HG03159 (cell line): Measurements from ENCODE around the gene TSHZ2.

Source experiments
- ATAC-seq: cut with Tn5 transposase; IDR thresholded peaks from one replicate; pipeline ENCODE4 v1.9.1; 2021; ENCODE audit warnings: mild to moderate bottlenecking, moderate library complexity; ENCODE audit not compliant: unreplicated experiment

TSHZ2 gene, protein sequence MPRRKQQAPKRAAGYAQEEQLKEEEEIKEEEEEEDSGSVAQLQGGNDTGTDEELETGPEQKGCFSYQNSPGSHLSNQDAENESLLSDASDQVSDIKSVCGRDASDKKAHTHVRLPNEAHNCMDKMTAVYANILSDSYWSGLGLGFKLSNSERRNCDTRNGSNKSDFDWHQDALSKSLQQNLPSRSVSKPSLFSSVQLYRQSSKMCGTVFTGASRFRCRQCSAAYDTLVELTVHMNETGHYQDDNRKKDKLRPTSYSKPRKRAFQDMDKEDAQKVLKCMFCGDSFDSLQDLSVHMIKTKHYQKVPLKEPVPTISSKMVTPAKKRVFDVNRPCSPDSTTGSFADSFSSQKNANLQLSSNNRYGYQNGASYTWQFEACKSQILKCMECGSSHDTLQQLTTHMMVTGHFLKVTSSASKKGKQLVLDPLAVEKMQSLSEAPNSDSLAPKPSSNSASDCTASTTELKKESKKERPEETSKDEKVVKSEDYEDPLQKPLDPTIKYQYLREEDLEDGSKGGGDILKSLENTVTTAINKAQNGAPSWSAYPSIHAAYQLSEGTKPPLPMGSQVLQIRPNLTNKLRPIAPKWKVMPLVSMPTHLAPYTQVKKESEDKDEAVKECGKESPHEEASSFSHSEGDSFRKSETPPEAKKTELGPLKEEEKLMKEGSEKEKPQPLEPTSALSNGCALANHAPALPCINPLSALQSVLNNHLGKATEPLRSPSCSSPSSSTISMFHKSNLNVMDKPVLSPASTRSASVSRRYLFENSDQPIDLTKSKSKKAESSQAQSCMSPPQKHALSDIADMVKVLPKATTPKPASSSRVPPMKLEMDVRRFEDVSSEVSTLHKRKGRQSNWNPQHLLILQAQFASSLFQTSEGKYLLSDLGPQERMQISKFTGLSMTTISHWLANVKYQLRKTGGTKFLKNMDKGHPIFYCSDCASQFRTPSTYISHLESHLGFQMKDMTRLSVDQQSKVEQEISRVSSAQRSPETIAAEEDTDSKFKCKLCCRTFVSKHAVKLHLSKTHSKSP (N-terminal part only)

GRCh38 chr20:52972190-52972937, at the start of gene TSHZ2:
TSHZ2 (plus strand) TSS chr20:52972358; CDS start chr20:52973294, 936 bp downstream.
- ATAC-seq: no peak

DNA sequence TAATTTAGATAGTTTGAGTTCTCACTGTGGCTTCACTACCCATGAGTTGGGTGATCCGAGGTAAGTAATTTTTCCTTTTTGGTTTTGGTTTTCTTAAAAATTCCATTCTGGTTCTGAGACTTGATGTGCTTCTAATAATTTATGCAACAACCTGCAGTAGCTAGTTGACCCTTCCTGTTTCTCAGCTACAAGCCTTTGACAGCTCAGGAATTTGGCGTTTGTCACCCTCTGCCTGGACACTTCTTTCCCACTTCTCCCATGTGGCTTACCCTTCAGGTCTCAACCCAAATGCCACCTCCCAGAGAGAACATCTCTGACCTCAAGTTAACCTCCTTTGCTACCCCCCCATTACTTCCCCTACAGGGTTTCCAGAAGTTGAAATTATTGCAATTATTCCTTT, 49.7 kb upstream of the TSHZ2 start:
- no peak for ATAC-seq

DNA sequence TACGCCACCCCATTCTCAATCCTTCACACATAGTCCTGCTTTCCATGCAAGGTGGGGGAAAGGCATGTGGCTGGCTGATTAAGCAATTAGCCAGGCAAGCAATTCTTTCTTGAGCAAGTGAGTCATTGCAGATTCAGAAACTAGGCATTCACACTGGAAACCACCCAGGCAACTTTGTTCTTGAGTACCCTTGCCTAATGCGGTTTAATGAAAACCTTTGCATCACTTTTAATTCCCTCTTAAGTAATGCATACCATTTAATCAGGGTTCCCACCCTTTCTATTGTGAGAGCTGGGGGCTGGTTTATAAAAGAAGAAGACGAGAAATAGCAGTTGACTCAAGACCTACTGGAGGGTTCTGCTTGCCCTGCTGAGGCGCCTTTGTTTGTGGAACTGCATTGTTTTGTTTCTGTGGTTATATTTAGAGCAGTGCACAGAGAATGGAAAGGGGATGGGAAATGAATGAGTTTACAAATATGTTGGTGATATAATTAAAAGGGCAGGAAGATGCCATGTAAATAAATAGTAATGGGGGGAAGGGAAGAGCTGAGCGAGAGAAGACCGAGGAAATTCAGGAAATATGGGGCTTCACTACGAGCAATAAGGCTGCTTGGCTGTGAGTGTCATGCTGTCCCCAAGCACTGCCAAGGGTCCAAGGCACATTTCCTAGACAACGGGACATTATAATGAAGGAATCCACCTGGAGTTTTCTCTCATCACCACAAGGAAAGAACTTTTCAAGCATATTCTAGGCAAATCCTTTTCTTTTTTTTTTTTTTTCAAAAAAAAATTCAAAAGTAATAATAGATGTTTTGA, 48.8 kb upstream of the TSHZ2 start:
- no peak for ATAC-seq

- no peak for ATAC-seq
These were observed 47.5 kb upstream of the TSHZ2 start for GRCh38 chr20:52924411-52925271.

DNA sequence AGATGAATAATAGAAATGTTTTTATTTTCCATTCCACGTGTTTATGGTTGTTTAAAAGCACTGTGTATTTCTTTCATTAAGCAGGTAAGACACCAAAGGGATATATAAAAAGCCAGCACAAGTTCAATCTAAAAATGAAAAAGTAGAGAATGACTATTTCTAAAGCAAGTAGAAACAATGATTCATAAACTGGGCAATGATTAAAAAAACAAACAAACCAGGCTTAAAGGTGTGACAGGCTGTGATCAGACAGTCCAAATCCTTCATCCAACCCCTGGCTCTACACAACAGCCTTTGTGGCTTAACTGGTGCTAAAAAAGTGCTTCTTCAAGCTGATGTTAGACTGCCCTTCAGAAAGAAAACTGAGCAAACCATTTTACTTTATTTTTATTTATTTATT, 45.7 kb upstream of the TSHZ2 start:
- ATAC-seq: no peak

DNA sequence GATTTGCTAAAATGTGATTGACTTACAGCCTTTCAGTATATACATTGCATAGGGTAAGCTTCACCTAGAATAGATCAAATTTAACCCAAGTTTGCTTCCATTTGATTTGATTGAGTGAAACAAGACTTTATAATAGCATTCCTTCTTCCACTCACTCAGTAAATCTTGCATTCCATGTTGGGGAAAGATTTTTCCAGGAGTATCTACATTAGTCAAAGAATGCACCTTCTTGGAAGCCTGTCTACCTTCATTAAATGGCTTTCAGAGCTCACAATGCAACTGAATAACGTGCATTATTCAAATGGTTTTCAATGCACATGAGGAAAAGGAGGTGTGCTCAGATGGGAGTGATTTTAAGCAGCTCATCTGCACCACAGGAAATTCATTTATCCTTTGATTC, 38.3 kb upstream of the TSHZ2 start:
- ATAC-seq: no peak

DNA sequence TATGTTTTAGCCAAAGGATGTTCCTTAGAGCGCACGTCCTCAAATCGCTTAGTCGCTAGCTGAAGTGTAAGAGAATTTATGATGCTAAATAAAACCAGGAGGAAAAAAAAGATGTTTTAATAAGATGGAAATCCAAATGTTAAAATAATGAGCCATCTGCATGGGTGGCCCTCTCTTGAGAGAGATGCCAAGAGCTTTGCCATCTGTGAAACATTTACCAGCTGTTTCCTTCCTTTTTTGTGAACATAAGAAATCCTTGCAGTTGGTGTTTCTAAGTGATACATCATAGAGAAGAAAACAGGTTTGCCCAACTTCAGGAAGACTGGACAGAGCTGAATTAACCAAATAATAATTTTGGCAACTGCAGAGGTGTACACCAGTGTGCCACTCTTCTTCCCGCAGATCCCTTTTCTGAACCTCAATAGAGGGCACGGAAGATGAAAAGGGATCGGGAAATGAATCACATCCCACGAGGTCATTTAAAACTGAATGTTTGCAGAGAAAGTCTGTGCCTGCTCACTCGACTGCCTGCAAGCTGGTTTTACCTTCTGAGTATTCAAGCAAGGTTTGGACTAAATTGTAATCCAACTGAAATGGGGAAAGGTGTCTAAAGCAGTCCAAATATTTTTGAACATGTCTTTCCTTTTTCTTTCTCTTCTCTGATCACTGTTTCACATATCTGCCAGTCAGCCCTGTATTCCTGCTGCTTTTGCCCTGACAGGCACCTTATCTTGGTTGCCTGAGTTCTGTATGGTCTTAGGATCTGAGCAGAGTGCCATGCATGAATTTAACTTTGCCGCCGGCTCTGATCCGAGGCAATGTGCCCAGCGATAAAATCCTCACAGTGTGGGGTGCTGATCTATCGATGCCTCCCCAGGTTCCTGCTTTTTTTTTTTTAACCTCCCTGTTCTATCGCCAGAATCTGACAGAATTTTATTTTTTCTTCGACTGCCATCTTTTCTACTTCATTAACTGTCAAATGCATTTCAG, 35.5 kb upstream of the TSHZ2 start:
- ATAC-seq: no peak

GRCh38 chr20:52937591-52938100, 34.5 kb upstream of the TSHZ2 start:
- no peak for ATAC-seq

DNA sequence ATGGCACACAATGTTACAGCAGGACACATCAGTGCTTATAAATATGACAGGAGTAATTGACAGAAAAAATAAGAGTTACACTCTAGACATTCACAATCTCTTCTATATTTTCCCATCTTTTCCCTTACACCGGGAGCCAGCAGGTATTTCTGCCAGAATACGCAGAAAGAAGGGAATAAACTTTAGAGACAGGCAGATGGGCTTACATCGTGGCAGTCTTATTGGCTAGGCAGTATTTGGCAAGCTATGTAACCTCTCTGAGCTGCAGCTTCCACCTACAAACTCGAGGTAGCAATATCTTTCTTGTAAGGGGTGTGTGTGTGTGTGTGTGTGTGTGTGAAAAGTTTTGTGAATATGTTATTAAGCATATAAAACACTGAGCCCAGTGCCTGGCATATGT, 33.0 kb upstream of the TSHZ2 start:
- no peak for ATAC-seq

- ATAC-seq: no peak
These were observed 30.4 kb upstream of the TSHZ2 start for GRCh38 chr20:52941808-52942207.

GRCh38 chr20:52943185-52943841, 28.8 kb upstream of the TSHZ2 start:
- no peak for ATAC-seq

DNA sequence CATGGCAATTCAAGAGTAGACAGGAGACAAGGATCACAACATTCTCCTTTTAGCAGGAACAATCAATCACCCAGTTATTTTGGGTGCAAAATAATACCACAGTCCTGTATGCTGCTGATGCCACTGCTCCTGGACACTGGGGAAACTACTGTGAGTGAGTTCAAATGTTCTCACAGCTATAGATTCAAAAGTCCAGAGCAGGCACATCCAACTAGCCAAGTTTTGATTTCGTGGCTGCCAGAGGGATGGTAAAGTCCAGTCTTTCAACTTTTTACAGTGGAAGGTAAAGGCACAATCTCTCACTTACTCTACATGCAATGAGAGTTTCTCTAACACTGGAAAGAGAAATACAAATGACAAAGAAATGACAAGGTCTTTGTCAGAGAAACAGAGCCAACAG, 26.9 kb upstream of the TSHZ2 start:
- no peak for ATAC-seq

- ATAC-seq: no peak
These were observed 26.2 kb upstream of the TSHZ2 start for GRCh38 chr20:52945862-52946522.

GRCh38 chr20:52948491-52948890, 23.7 kb upstream of the TSHZ2 start:
- no peak for ATAC-seq

GRCh38 chr20:52953020-52953419, 19.1 kb upstream of the TSHZ2 start:
- ATAC-seq: no peak

DNA sequence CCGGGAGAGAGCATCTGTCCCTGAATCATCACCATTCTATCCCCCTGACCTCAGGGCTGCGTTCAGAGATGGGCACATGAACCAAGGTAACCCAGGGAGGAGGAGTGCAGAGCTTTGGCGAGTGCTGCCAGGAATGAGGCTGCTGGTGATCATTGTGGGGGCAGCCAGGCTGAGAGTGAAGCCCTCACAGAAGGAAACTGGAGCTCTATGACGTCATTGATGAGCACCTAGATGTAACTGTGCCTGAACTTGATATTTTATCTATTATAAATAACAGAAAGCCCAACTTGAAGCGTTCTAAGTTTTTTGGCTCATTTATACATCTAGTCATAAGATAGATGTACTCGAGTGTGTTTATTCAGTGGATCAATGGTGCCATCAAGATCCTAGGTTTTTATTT, 17.3 kb upstream of the TSHZ2 start:
- ATAC-seq: no peak

GRCh38 chr20:52958211-52958610, 13.9 kb upstream of the TSHZ2 start:
- ATAC-seq: no peak
